ENCODE results near the gene OMP.

Gene OMP

DNA sequence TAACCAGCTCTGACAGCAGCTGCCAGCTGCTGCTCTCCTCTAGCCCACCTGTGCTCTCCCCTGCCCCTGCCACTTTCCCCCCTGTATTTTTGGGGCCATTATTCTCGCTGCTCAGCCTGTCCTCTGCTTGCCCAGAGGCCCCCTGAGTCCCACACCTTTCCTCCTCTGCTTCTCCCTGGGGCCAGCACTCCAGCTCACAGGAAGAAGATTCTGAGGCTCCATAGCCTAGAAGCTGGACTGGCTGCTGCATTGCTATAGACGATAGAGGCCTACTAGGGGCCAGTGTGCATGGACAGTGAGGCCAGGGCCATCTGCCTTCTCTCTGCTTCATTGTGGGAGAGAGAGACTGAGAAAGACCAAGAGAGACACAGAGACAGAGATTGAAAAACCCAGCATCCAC, 679 bp downstream of the OMP start:
- no peak for DNase-seq (ENCODE audit: low read depth, low spot score)

DNA sequence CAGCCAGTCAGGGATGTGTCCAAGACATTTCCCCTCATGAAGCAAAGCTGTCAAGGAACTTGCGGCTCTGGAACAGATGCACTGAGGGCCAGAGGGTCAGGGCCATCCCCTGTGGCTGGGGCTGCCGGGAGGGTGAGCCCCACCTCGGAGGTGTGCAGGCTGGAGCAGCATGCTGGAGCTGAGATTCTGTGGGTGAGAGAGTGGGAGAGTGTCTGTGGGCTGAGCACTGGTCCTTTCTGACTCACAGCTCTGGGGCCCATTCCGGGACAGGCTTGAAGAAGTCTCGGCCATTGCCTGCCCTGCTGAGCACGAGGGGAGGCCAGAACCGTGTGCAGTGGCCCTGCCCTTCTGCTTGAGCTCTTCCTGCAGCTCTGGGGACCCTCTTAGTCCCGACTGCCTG, 2.1 kb downstream of the OMP start:
- DNase-seq (ENCODE audit: low read depth, low spot score), result no peak

- no peak for DNase-seq (ENCODE audit: low read depth, low spot score)
These were observed 3.7 kb downstream of the OMP start for GRCh38 chr11:77106321-77106720.

DNA sequence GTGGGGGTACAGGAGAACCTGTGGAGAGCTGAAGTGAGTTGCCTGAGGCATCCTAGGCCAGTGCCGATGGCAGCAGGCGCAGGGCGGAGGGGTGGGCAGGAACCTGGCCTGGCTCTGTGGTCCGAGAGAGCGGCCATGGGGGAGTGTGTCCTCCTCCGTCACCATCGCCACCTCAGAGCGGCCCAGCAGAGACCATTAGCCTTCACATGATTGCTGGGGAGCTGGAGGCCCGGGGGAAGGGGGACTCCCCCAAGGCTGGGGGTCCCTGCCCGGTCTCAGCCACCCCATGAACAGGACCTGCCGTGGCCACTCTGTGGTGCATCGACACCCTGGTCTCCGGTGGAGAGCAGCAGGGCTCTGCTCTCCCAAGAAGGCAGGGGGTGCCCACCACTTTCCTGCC, 4.1 kb downstream of the OMP start:
- no peak for DNase-seq (ENCODE audit: low read depth, low spot score)

- no peak for DNase-seq (ENCODE audit: low read depth, low spot score)
These were observed 5.3 kb downstream of the OMP start for GRCh38 chr11:77107950-77108349.

DNA sequence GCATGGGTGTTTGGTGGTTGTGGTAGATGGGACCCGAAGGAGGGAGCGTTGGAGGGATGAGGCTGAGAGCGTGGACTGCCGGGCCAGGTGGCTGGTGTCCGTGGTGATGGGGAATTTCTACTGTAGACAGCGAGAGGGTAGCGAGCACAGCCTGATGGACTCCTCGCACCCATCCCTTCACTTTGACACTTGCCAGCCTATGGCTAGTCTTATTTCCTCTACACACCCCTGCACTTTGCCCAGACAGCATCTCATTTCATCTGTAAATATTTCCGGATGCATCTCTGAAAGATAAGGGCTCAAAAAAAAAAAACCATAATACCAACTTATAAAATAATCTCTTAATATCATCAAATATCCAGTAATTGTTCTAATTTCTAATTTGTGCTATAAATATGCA, 5.8 kb downstream of the OMP start:
- DNase-seq (ENCODE audit: low read depth, low spot score), result no peak

DNA sequence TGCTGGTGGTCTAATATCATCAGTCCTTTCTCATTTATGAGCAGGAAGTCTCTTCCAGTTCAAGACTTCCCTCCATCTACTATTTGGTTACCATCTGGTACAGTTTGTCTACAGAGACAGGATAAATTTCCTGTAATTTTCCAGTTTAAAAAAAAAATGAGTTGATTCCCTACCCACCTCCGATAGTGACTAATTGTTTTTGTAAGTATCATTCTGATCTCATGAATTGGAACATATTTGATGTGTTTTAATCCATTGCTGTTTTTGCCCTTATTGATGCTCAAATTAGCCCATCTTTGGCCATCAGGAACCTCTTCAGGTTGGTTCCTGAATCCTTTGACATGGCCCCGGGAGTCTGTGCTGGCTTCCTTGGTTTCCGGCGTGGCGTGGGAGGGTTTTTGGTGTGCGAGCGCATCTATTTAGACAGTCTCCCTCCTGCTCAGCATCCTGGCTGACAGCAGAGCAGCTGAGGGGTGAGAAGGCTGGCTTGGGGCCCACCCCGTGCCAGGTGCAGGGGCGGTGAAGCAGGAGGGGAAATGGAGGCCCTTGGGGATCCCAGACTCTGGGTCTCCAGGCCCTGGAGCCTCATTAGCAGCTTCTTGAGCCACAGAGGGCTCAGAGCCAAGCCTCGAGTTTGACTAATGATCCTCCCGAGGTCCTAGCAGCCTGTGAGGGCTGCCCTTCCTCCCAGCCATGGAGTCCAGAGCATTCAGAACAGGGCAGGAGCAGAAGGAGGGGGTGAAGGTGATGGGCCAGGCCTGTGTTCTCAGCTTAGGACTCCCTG, 6.8 kb downstream of the OMP start:
- no peak for DNase-seq (ENCODE audit: low read depth, low spot score)

DNA sequence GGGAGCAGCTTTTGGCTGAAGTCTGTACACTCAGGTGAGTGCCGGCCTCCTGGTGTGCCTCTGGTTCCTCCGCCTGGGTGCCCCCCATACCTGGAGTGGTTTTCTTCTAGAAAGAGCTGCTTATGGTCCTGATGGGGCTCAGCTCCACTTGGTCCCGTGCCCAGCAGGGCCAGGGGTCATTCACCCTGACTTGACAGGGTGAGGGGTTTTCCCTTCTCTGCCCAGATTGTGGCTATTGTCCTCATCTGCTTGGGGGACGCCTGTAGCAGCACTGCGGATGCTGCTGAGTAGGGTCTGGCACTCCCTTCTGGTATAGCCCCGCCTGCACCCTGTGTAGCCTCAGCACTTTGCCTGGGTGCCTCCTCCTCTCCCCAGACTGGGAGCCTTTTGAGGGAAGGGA, 8.2 kb downstream of the OMP start:
- no peak for DNase-seq (ENCODE audit: low read depth, low spot score)

- DNase-seq (ENCODE audit: low read depth, low spot score), result no peak
These were observed 8.6 kb downstream of the OMP start for GRCh38 chr11:77111277-77111676.

DNA sequence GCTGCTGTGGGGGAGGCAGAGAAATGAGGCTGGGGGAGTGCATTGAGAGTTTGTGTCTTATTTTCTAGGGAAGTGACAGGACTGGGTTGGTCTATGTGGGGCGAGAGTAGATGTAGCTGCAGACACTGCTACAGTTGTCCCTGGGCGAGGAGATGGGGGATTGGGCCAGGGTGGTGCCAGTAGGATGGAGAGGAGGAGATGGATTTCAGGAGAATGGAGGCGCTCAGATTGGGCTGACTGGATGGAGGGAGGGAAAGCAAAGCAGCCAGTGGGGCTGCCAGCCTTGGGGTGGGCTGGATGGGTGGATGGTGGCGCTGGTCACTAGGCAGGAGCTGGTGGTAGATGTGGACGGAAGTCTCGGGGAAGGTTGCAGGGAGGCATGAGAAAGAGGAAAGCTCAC, 9.3 kb downstream of the OMP start:
- no peak for DNase-seq (ENCODE audit: low read depth, low spot score)

DNA sequence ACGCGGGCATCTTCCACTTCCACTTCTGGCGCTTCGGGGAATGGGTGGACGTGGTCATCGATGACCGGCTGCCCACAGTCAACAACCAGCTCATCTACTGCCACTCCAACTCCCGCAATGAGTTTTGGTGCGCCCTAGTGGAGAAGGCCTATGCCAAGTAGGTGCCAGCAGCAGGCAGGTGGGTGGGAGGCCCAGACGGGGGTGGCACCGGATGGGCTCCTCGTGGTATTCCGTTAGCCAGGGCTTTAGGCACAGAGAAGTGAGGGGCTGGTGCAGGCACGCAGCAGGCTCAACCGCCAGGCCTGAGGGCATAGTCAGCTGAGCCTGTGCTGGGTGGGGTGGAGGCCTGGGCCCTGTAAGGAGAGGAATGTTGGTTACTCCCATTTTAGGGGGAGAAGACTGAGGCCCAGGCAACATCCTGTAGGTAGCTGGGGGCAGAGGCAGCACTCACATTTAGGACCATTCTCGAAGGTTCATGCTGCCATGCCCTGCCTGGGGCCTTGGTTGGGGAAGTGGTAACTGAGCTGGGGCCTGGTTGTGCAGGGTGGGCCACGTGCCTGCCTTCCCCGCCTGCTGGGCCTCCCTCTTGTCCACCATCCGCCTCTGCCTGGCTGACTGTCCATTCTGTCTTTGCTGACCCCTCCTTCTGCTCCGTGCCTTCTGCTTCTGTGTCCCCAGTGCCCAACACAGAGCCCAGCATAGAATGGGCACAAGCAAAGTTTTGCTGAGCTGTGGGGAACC, 10.2 kb downstream of the OMP start:
- no peak for DNase-seq (ENCODE audit: low read depth, low spot score)

GRCh38 chr11:77113382-77114088, 10.9 kb downstream of the OMP start:
- no peak for DNase-seq (ENCODE audit: low read depth, low spot score)

DNA sequence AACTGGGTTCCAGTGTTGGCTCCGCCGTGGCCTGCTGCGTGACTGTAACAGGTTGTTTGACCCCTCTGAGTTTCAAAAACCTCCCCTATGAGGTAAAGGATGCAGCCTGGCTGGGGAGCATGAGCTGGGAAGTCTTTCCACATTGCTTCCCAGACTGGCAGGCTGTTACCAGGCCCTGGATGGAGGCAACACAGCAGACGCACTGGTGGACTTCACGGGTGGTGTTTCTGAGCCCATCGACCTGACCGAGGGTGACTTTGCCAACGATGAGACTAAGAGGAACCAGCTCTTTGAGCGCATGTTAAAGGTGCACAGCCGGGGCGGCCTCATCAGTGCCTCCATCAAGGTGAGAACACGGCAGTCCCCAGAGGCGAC, 11.4 kb downstream of the OMP start:
- no peak for DNase-seq (ENCODE audit: low read depth, low spot score)

DNA sequence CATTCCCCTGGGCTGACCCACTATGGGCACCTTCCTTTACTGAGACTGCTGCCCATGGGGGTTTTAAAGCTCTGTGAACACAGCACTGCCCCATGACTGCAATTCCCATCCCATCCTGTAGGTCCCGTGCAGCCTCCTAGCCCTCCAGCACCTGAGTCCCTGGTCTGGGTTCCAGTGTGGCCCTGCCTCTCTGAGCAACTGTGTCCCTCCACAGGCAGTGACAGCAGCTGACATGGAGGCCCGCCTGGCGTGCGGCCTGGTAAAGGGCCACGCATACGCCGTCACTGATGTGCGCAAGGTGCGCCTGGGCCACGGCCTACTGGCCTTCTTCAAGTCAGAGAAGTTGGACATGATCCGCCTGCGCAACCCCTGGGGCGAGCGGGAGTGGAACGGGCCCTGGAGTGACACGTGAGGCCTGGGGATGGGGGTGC, 12.6 kb downstream of the OMP start:
- DNase-seq (ENCODE audit: low read depth, low spot score), result no peak

DNA sequence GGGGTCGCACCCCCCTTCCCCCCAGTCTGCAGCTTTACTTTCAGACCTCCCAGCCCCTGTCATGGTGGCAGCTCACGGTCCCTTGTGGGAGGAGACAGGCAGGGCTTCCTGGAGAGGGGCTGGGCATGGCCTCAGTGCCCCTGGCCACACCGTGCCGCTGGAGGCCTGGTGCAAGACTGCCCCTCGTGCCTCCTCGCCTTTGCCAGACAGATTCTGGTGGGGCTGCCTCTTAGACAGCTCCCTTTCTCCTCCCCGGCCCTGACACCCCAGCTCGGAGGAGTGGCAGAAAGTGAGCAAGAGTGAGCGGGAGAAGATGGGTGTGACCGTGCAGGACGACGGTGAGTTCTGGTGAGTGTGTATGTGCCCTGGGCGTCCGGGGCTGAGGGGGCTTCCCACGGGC, 13.3 kb downstream of the OMP start:
- no peak for DNase-seq (ENCODE audit: low read depth, low spot score)

GRCh38 chr11:77117492-77117891, 14.9 kb downstream of the OMP start:
- no peak for DNase-seq (ENCODE audit: low read depth, low spot score)

- DNase-seq (ENCODE audit: low read depth, low spot score), result no peak
These were observed 15.4 kb downstream of the OMP start for GRCh38 chr11:77118086-77118485.

GRCh38 chr11:77118971-77119370, 16.3 kb downstream of the OMP start:
- DNase-seq (ENCODE audit: low read depth, low spot score), result no peak

- DNase-seq (ENCODE audit: low read depth, low spot score), result no peak
These were observed 16.9 kb downstream of the OMP start for GRCh38 chr11:77119531-77119936.

- DNase-seq (ENCODE audit: low read depth, low spot score), result no peak
These were observed 17.9 kb downstream of the OMP start for GRCh38 chr11:77120571-77120970.

DNA sequence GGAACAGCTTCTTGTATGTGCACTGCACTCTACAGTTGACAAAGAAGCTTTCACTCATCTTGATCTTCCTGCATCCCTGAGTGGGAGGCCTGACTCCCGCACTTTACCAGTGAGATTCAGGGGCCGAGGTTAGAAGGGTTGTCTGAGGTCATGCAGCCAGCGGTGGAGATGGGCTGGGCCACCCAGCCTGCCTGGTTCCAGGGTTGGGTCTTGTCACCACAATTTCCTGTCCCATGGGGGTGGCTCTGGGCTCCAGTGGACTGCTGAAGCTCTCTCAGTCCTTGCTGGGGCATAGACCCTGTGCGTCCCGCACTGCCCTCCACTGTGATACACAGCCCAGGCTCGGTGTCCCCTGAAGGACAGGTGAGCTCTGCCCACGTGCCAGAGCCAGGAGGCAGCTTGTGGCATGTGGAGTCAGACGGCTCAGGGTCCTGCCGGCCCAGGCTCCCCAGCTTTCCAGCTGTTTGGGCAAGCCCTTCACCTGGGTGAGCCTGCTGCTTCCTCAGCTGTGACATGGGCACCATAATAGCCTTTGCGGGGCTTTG, 18.5 kb downstream of the OMP start:
- no peak for DNase-seq (ENCODE audit: low read depth, low spot score)

GRCh38 chr11:77121876-77122575, 19.4 kb downstream of the OMP start:
- no peak for DNase-seq (ENCODE audit: low read depth, low spot score)
